Cerebellar cortex (tissue), 1 donor: ENCODE results near the gene PCA3.
"Not testable (repeated sequence)": the region's sequence is repeated elsewhere in the genome, so short reads cannot be mapped to it uniquely, and the experiment has no call there.

ENCODE experiments used
- DNase-seq: peaks from one replicate; pipeline ENCODE4 v3.0.0-alpha.2; 2015; ENCODE audit warnings: low spot score

PCA3 gene

DNA sequence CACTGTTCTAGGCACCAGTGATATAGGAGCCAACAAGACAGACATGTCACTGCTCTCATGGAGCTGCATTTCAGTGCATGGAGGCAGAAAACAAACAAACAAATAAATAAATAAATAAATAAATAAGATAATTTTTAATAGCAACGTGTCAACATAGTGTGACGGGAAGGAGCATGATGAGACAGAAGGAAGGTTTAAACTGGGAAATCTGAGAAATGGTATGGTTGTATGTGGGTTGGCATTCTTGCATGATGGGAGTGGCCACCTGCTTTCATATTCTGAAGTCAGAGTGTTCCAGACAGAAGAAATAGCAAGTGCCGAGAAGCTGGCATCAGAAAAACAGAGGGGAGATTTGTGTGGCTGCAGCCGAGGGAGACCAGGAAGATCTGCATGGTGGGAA is at the start of gene PCA3:
Gene PCA3 (plus strand): TSS at position 301 of the 400 bp plus-strand sequence.
- DNase-seq, result no peak

DNA sequence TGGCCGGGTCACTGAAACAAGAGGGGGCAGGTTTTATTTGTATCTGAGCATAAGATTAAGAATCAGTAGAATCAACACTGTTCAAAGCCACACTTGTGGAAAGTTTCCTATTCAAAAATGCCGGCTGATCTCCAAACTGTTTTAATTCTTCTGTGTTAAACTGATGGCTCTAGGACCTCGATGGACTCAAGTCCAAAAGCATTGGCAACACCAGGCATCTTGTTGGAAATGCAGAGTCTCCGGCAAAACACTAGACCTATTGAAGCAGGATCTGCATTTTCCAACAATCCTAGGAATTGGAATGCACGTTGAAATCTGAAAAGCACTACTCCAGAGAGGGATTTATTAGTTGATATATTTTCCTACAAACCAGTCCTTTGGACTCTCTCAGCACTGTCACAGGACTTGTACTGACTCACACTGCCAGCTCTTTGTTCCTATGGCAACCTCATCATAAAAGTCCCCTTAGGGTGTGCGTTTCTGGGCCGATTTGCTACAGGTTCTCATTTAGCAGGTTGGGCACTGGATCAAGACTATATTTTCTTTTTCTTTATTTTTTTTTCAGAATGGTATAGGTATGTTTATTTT is 48.1 kb upstream of the PCA3 start:
- peak; percentile 69 for DNase-seq

DNA sequence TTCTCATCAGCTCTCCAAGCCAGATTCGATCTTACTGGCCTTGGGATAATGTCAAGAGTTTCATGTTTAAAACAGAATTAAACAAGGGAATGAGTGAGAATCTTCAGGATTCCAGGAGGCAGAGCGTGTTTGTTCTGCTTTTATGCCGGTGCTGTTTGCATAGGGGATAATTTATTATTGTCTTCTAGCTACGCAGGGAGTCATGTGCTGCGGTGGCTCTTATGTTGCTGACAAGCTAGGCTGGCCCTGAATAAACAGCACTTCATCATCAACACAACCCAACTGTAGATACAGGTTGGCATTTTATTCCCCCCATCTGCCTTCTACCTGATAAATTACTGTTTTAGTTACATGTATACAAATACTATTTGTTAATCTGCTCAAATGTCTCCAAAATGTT is 47.1 kb upstream of the PCA3 start:
- no peak for DNase-seq

DNA sequence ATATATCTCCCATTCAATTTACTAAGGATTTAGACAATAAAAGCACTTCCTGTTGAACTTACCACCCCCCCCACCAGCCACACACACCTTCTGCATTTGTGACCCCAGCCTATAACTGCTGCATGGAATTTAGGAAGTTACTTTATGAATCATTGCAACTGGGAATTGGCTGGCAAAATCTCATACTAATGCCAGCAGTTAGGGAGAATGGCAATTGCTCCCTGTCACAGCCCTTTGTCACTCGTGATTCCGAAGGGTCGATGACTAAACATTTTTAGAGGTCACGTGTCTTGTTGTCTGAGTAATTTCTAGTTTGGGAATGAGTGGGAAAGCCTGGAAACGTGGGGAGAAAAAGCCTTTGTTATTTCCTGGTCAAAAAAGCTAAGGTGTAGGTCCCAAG is 46.6 kb upstream of the PCA3 start:
- no peak for DNase-seq

DNA sequence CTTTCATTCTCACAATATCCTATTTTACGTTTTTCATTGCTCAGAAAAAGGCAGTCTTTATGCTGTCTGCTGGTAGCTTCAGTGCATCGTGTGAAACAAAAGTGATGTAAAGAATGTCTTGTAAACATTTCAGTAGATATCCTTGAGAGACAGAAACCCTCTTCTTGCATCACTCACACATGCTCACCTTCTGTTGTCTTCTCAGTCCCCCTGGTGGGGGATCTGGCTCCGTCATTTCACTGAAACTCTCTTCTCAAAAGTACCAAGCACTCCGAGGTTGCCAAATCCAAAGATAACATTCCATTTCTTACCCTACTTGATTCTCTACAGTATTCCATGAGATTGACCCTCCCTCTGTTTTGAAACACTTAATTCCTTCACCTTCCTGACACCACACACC is 46.1 kb upstream of the PCA3 start:
- DNase-seq, result no peak

DNA sequence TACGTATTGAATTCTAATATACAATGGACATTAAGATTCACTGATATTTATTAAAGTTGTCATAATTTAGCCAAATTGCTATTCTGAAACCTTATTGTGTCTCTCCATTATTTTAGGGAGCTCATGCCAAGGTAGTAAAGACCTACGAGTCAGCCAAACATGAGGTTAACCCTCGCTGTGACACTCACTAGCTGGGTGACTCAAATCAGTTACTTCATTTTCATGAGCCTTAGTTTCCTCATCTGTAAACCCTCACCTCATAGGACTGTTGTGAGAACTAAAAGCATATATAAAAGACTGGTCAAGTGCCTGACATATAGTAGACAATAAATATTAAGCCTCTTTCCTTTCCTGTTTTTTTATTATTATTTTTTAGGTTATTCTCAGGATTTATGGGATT is 44.0 kb upstream of the PCA3 start:
- DNase-seq, result no peak

DNA sequence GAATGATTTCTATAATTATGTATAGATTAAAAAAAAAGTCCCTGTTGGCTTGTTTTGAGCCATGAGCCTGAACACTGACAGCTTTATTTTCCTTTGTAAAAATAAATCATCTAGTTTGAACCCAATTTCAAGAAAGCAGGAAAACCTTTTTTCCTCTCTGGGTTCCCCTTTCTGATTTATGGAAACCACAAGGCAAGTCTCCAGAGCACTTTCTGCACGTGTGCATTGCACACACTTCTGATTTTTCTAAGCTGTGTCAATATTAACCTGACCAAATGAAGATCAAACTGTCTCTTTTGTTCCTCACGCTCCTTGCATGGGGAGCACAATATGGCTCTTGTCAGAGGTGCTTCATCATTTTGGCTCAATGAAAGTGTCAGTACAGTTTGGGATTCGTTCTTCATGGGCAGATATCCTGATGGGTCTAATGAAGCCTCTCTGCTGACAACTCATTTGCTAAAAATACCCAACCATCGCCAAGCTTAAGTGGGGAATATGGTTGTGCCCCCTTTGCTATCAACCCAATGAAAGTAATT is 39.2 kb upstream of the PCA3 start:
- DNase-seq, result peak; percentile 75

DNA sequence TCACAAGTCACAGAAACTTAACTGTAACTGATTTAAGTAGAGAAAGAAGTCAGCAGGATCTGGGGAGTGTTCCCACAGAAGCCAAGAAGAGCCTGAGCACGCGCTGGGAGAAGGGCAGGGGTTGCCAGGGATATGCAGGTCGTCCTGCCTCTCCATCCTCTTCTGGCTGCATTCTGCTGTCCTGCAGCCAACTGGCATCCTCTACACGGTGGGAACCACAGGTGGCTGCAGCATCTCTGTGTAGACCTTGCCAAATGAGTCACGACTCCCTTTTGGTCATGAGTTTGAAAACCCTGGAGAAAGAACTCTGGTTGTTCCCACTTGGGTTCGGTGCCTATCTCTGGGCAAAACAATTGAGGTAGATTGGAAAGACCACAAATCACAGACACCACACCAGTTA is 38.4 kb upstream of the PCA3 start:
- DNase-seq, result peak; percentile 92

DNA sequence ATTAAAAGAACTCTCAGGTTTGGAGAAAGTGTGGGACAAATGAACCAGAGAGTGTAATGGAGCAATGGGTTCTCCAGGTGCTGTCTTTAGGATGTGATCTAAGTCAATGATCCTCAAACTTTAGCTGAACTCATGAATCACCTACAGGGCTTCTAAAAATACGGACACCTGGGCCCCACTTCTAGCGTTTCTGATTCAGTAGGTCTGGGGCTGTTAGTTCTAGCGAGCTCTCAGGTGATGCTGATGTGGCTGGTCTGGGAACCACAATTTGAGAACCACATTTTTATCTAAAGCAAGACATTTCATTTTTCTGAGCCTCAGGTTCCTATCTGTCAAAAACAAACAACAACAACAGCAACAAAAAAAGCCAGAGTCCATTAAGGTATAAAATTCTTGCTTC is 35.1 kb upstream of the PCA3 start:
- no peak for DNase-seq

DNA sequence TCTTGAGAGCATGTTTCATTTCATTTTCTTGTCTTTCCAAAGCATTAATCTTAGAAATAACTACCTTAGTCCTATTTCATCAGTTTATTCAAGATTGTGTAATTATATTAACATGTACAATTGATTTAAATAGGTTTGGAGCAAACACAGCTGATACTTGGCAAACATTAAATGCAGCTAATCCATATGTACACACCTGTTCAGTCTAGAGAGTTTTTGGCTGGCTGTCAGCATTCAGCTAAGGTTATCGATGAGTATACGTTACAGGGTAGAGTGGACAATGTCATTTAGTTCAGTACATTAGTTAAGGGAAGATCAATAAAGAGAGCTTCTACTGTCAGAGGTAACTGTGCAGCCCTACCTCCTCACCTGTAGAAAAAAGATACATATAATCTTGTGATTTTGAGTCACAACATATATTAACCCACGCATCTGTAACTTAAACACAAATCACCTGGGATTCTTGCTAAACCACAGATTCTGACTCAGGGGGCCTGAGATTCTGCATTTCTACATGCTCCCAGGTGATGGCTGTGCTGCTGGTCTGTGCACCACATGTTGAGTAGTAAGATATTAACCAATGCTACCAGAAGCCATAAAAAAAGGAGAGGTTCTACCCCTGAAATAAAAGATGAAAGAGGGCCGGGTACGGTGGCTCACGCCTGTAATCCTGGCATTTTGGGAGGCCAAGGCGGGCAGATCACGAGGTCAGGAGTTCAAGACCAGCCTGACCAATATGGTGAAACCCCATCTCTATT is 34.1 kb upstream of the PCA3 start:
- DNase-seq, result no peak

DNA sequence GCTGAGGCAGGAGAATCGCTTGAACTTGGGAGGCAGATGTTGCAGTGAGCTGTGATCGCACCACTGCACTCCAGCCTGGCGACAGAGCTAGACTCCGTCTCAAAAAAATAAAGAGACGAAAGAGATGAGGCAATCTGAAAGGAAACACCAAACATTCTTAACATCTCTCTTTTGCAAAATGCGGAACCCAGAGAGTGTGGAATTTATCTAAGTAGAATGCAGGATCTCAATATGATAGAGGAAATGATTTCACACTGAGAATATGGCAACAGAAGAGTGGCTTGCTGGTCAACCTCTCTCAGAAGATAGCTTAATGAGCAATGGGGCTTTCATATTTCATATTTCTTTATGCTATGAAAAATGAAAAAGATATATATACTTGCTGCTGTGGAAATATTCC is 33.4 kb upstream of the PCA3 start:
- no peak for DNase-seq

DNA sequence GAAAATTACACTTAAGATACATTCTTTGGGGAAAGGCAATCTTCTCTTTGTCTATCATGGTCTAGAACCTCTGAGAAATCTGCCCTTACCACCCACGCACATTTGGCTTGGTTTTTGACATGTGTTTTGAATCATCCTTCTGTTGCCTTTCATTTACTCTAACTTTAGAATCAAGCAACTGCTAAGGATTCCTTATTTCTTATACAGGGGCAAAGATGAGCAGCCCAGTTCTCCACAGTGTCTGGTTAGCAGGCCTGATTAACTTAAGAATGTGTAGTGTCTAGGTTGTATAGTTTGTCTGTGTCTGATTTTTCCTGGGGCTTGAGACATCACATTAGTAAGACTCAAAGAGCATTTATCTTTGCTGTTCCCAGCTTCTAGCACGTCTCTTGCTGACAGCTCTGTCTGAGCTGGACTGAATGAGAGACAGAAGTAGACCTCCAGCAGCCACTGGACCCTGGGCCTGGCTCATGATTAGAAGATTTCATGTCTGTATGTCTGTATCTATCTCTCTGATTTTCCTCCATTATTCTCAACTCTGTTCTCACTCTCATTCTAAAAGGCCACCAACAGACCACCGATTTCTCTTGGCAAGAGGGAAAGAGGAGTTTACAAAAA is 31.8 kb upstream of the PCA3 start:
- no peak for DNase-seq

DNA sequence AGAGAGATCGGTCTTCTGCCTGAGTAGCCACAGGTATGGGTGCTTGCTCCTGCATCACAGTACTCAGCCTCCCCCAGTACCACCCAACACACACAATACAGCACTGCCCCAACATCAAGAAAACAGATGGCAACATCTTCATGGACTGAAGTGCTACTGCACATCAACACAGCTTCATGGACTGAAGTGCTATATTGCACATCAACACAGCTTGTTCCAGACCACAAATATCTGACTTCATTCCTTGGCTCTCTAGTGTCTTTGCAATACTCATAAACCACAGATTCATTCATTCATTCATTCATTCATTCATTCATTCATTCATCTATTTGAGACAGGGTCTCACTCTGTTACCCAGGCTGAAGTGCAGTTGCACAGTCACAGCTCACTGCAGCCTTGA is 31.1 kb upstream of the PCA3 start:
- DNase-seq, result no peak

DNA sequence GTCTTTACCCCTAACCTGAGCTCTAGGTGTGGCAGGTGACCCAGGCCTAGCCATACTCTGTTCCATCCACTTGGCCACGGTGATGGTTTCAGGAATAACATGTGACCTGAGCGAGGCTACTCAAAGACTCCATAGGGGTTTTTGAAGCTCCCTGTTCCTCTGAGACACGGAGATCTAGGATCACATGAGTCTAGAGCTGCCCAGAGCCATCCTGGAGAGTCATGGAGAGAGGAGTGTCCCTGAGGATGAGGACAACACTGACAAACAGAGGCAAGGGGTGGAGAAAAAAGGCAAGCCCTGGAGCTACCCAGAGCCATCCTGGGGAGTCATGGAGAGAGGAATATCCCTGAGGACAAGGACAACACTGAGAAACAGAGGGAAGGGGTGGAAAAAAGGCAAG is 29.5 kb upstream of the PCA3 start:
- DNase-seq, result no peak

DNA sequence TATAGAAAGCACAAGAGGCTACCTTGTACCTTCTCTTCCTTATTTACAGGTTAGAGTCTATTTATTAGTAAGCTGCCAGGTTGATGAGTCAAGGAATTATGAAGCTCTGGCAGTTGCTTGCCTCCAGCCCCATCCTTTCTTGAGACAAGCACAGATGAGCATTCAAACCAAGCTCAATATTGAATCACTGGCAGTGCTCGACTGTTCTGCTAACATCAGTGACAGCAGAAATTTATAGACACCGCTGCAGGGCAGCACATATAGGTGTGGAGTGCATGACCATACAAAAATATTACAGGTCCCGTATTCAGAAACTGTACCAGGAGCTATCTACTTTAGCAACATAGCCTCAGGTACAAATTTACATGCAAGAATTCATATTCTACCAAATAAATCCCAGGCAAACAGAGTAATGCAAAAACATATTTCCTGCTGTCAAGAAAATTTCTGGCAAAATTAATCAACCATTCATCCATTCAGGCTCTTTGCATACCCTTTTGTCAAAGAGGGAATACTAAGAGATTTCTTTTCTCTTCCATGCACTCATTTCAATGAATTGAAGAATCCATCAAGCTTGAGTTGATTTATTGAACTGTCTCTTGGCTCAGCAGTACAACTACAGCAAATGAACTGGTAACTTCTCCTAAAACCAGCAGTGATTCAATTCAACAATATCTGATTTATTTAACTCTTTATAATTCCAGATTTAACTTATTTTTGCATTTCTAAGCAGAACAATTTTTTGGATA is 26.9 kb upstream of the PCA3 start:
- no peak for DNase-seq

DNA sequence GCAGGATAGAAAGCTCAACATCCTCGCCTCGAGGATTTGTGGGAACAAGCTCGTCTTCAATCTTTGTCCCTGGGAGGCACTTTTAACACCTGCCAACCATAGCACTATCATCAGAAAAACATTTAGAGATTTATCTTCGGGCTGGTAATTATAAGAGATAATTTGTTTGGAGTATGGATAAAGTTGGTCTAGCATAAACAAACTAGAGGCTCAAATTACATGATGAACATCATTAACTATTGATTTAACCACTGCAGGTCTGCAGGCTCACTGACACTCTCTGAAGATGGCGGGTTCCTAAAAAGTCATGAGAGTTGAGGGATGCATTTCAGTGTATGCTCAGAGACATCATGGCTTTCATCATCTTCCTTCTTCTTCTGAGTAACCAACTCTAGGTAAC is 25.8 kb upstream of the PCA3 start:
- DNase-seq, result no peak

DNA sequence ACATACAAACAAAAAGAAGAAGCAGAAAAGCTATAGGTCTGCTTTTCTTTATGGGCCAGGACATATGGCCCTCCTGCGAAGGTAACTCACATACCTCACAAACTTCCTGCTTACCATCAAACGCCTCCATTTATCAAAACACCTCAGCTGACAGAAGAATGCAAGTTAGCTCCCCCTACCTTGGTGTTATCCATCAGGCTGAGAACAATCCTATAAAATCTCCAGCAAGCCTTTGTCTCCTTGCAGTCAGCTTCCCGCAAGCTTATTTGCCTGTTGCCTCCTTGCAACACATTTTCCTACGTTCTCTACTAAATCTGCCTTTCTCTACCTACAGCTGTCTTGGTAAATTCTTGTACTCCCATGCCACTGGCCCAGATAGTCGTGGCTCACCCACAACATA is 22.7 kb upstream of the PCA3 start:
- no peak for DNase-seq

DNA sequence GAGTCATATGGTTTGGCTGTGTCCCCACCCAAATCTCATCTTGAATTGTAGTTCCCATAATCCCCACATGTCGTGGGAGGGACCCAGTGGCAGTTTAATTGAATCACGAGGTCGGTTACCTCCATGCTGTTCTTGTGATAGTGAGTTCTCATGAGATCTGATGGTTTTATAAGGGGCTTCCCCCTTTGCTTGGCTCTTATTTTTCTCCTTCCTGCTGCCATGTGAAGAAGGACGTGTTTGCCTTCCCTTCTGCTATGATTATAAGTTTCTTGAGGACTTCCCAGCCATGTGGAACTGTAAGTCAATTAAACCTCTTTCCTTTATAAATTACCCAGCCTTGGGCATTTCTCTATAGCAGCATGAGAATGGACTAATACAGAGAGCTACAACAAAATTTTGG is 21.3 kb upstream of the PCA3 start:
- DNase-seq, result not testable (repeated sequence)

DNA sequence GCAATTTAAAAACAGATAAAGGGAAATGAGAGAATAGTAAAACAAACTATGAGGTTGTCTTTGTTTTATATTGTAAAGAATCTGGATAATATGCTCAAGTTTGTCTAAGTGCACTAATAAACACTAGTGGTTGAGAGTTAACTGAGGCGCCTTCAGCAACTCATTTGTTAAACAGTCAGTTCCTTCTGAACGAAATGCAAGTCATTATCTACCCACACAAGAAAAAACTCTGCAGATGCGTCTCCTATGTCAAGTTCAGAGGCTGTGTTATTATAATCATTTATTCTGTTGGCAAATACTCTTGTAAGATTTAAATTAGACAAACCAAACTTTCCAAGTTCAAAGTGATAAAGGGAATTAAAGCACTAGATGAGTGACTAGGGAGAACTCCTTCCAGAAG is 20.3 kb upstream of the PCA3 start:
- DNase-seq, result no peak

DNA sequence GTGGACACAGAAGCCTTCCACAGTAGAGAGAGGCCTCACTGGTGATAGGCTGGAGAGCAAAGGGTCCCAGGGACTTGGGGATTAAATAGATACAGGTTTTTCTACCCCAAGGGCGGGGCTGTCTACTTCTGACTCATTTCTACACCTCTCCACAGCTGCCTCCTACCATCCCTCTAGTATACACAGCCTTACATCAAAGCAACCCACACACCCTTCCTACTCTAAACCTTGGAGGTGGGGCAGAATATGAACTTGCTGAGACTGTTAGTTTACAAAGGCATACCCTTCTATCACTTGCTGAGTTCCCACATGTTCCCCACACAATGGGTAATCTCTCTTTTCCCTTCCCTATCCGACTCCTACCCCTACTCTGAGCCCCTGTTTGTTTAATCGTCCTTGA is 19.9 kb upstream of the PCA3 start:
- no peak for DNase-seq

DNA sequence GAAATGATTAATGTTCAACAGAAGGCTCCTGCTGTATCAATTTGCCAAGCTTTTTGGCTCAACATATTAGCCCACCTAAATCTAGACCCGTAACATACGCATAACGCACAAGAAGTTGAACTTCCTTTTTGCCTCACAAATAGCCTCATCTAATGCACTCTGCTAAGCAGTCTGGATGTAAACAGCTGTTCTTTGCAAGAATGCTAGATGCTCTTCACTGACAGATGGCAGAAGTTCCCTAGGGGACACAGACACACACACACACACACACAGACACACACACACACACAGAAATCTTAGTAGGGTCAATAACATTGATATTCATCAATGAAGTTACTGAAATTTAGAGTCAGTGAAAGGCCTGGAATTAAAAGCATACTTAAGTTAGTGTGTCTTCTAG is 13.2 kb upstream of the PCA3 start:
- no peak for DNase-seq

DNA sequence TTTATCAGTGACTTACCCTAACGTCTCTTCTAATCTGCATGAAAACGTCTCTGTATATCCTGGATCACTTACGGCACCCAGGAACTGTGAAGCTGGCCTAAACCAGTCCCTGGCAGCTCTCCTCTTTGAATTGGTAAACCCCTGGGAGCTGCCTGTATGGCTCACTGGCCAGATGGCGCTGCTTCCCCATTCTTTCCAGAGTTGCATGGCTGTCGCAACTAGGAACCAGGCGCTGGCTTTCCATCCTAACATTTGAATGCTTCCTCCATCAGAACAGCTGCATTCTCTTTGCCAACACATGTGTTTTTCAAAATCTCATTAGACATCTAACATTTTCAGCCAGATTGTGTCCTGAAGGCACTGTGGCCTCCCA is 8.0 kb upstream of the PCA3 start:
- peak; percentile 33 for DNase-seq
